PC-3 (cell line): ENCODE results near the gene TMEM184C. TPM values are rescaled to one million over a fixed set of nuclear protein-coding genes. Genes with fewer than 3 reads are reported as not detected.

ENCODE experiments used
- ATAC-seq: fragments of 200-7000 bp; cut with Tn5 transposase; 2 replicates; pipeline ENCODE4 v1.9.1; 2020; ENCODE audit warnings: mild to moderate bottlenecking, moderate library complexity
- BruUV-seq: library from RNA; stranded (reverse); fragments of 400-500 nt; replicated peaks from 2 replicates; lab custom pipeline; 2021; lab: Mats Ljungman, UMichigan
- CTCF ChIA-PET: fragments of 300-600 bp; sonication (Branson Sonifier 250); formaldehyde crosslinking; loops from one replicate; lab custom pipeline; 2022; ENCODE audit warnings: antibody characterized with exemption; lab: Charles Lee
- POLR2A ChIA-PET: fragments of 300-600 bp; sonication (Branson Sonifier 250); formaldehyde crosslinking; loops from one replicate; lab custom pipeline; 2022; ENCODE audit warnings: antibody characterized with exemption; ENCODE audit not compliant: unreplicated experiment; lab: Charles Lee
- DNase-seq: peaks from one replicate; pipeline ENCODE4 v3.0.0-alpha.2; 2015
- H2AFZ ChIP-seq: fragments of 300-600 bp; sonication (generic); 2 replicates; pipeline ENCODE4 v1.6.0; 2016; ENCODE audit warnings: antibody characterized with exemption, low read length
- H3F3A ChIP-seq: fragments of 300-600 bp; sonication (generic); one replicate; pipeline ENCODE4 v1.6.0; 2017; ENCODE audit warnings: antibody characterized with exemption, low read length, control low read depth, mild to moderate bottlenecking; ENCODE audit not compliant: unreplicated experiment
- H3K27ac ChIP-seq: fragments of 300-600 bp; sonication (generic); 2 replicates; pipeline ENCODE4 v1.5.1; 2016; ENCODE audit warnings: mild to moderate bottlenecking, low read length
- H3K27me3 ChIP-seq: fragments of 300-600 bp; sonication (generic); 2 replicates; pipeline ENCODE4 v1.6.1; 2016; ENCODE audit warnings: low read length, mixed read lengths
- H3K36me3 ChIP-seq: fragments of 300-600 bp; sonication (generic); 2 replicates; pipeline ENCODE4 v1.6.1; 2016; ENCODE audit warnings: low read depth, mixed run types, low read length, mixed read lengths
- H3K4me1 ChIP-seq: fragments of 300-600 bp; sonication (generic); 2 replicates; pipeline ENCODE4 v1.5.1; 2016; ENCODE audit warnings: low read length; ENCODE audit not compliant: insufficient read depth
- H3K4me2 ChIP-seq: fragments of 300-600 bp; sonication (generic); 2 replicates; pipeline ENCODE4 v1.6.0; 2016; ENCODE audit warnings: low read length
- H3K4me3 ChIP-seq: fragments of 300-600 bp; sonication (generic); 2 replicates; pipeline ENCODE4 v1.5.1; 2016; ENCODE audit warnings: mild to moderate bottlenecking, low read length, mixed read lengths
- H3K79me2 ChIP-seq: fragments of 300-600 bp; sonication (generic); 2 replicates; pipeline ENCODE4 v1.6.1; 2017; ENCODE audit warnings: low read length, mixed read lengths
- H3K9ac ChIP-seq: fragments of 300-600 bp; sonication (generic); 2 replicates; pipeline ENCODE4 v1.6.0; 2016; ENCODE audit warnings: mild to moderate bottlenecking, low read length
- H3K9me2 ChIP-seq: fragments of 300-600 bp; sonication (generic); replicated peaks from 2 replicates; pipeline ENCODE4 v1.6.1; 2016; ENCODE audit warnings: mixed run types, low read length, mixed read lengths
- H3K9me3 ChIP-seq: fragments of 300-600 bp; sonication (generic); 2 replicates; pipeline ENCODE4 v1.6.1; 2016; ENCODE audit warnings: low read length, mixed read lengths
- H4K20me1 ChIP-seq: fragments of 300-600 bp; sonication (generic); 2 replicates; pipeline ENCODE4 v1.6.1; 2016; ENCODE audit warnings: low read length, mixed read lengths
- EZH2 ChIP-seq: fragments of 300-600 bp; sonication (generic); IDR thresholded peaks from one replicate; pipeline ENCODE4 v1.6.1; 2017; ENCODE audit warnings: antibody characterized with exemption, mild to moderate bottlenecking, low read length; ENCODE audit not compliant: unreplicated experiment
- EZH2phosphoT487 ChIP-seq: fragments of 300-600 bp; sonication (generic); IDR thresholded peaks from 2 replicates; pipeline ENCODE4 v1.6.1; 2018; ENCODE audit warnings: mild to moderate bottlenecking, antibody characterized with exemption, low read length, borderline replicate concordance
- intact Hi-C: fragments of 100-400 bp; cut with micrococcal nuclease; formaldehyde crosslinking; loops from 2 replicates; pipeline ENCODE4 v1.9.0; 2023
- total RNA-seq: library from RNA; depleted of rRNA; stranded (reverse); fragments of >200 nt; gene quantifications from 2 replicates; pipeline ENCODE4 v1.2.3, GENCODE V29; 2014
- TF ChIP-seq, protein P1 (sequence below): fragments of 300-600 bp; sonication (generic); conservative IDR thresholded peaks from 2 replicates; pipeline ENCODE4 v1.5.1; 2017; ENCODE audit warnings: antibody characterized with exemption, low read depth, mild to moderate bottlenecking, low read length

Gene TMEM184C
- total RNA-seq, 1 experiment from 2014 or later: 17.5 TPM

DNA sequence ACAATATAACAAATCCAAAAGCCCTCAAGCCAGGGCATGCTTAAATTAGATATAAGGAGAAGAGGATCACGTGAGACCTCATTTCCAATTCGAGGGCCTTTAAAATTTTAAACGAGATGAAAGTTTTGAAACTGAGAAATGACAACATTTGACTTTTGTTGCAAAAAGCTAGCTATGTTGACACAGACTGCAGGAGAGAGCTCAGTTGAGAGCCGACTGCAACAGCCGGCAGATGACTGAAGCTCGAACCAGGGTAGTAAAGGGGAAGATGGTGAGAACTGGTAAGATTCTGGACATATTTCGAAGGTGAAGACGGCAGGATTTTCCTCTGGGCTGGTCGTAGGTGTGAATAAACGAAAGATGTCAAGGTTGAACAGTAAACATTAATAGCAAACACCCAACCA is 66.0 kb downstream of the TMEM184C start:
- H3K27ac ChIP-seq: peak overlapping the region; percentile 65; the same call in 1 of the 2 replicates
- no peaks in the 10 kb centered on the region for H4K20me1 ChIP-seq
- ATAC-seq: peak; percentile 31; the same call in 1 of the 2 replicates
- no peaks in the 10 kb centered on the region for H3K36me3 ChIP-seq
- peaks cover 10% of the 10 kb centered on the region; the same call in 1 of the 2 replicates for H3K4me1 ChIP-seq
- peak overlapping the region; percentile 94 for H3K9ac ChIP-seq
- BruUV-seq: TSS peak; percentile 61
- H3K9me2 ChIP-seq: no peaks in the 10 kb centered on the region
- DNase-seq: peak; percentile 8
- H2AFZ ChIP-seq: peak overlapping the region; percentile 94
- no peaks in the 10 kb centered on the region for H3F3A ChIP-seq
- ChIA-PET CTCF (interaction anchor here (1.0 kb wide), 1 partner anchor 184 kb away, joined by 7 read pairs; no protein-coding TSS in a partner anchor), POLR2A (interaction anchor here (0.6 kb wide), 1 partner anchor 86 kb away, joined by 4 read pairs; no protein-coding TSS in a partner anchor)
- H3K4me3 ChIP-seq: peak overlapping the region; percentile 93
- peaks cover 25% of the 10 kb centered on the region for H3K79me2 ChIP-seq
- H3K9me3 ChIP-seq: no peaks in the 10 kb centered on the region
- H3K4me2 ChIP-seq: peak overlapping the region; percentile 97
- TF ChIP-seq EZH2phosphoT487 (no peak), EZH2 (no peak)
- TF ChIP-seq, protein P1, sequence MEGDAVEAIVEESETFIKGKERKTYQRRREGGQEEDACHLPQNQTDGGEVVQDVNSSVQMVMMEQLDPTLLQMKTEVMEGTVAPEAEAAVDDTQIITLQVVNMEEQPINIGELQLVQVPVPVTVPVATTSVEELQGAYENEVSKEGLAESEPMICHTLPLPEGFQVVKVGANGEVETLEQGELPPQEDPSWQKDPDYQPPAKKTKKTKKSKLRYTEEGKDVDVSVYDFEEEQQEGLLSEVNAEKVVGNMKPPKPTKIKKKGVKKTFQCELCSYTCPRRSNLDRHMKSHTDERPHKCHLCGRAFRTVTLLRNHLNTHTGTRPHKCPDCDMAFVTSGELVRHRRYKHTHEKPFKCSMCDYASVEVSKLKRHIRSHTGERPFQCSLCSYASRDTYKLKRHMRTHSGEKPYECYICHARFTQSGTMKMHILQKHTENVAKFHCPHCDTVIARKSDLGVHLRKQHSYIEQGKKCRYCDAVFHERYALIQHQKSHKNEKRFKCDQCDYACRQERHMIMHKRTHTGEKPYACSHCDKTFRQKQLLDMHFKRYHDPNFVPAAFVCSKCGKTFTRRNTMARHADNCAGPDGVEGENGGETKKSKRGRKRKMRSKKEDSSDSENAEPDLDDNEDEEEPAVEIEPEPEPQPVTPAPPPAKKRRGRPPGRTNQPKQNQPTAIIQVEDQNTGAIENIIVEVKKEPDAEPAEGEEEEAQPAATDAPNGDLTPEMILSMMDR: no peak
- no peaks in the 10 kb centered on the region for H3K27me3 ChIP-seq
- intact Hi-C loops: loop anchor here (5.0 kb wide), 1 partner anchor 66 kb away; the partner anchor contains the start of gene TMEM184C

DNA sequence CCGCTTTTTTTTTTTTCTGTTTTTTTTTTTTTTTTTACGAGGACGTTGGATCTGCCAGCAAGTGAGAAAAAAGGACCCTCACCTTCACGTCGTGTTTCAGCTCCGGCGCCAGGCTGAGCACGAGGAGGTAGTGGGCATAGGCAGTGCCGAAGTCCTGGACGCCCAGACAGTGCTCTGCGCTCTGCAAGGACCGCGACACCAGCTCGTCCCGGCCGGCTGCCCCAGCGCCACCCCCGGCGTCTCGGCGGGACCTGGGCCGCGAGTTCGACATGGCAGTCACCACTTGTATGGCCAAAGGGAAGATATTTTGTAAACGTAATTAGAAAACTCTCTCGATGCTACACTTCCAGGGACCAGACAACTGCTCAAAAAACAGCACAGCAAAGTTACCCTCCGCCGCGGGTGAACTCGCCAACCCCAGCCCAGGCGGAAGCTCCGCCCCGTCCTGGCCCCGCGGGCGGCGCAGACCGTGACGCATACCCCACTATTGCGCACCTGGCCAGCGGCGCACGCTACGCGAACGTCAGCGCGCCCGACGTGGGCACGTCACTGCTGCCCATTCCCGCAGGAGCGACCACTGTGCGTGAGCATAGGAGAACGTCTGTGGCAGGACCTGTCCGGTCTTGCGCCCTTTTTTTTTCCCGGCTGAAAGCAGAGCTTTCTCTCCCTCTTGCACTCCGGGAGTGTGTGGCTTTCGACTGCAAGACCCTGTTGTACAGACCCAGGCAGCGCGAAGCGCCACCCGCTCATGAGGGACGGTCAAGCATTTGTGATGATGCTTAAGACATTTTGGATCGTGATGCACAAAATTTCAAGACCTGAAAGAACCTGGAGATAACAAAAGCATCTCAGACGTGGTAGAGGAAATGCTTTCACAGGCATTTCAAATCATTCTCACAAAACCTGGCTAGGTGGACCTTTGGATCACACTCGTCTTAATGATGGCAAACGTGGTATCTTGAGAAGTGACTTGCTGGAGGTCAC is 66.8 kb downstream of the TMEM184C start, which contains the start of gene PRMT9:
TSS of gene PRMT9 (minus strand) at position 447 of the 984 bp plus-strand sequence. CDS start at position 271, 176 bp downstream.
- Histone ChIP-seq H3K4me2 (peak within 1 kb of the TSS; percentile 97), H3F3A (no peaks in the 10 kb centered on the region), H3K9ac (peak within 1 kb of the TSS; percentile 94), H3K4me3 (peak within 1 kb of the TSS; percentile 93), H4K20me1 (no peaks in the 10 kb centered on the region), H3K9me2 (no peaks in the 10 kb centered on the region), H3K27ac (peak within 1 kb of the TSS; percentile 65), H3K4me1 (peaks cover 10% of the 10 kb centered on the region; the same call in 1 of the 2 replicates), H3K9me3 (no peaks in the 10 kb centered on the region), H3K27me3 (no peaks in the 10 kb centered on the region), H3K36me3 (no peaks in the 10 kb centered on the region), H2AFZ (peak within 1 kb of the TSS; percentile 94), H3K79me2 (peaks cover 21% of the 10 kb centered on the region)
- ATAC-seq (peak; percentile 97), DNase-seq (peak; percentile 87)
- ChIA-PET CTCF (interaction anchor here (1.0 kb wide), 1 partner anchor 183 kb away, joined by 7 read pairs; no protein-coding TSS in a partner anchor), POLR2A (interaction anchor here (0.6 kb wide), 3 partner anchors 87 to 526 kb away, joined by 3 to 4 read pairs (median 4); no protein-coding TSS in a partner anchor)
- TSS peak; percentile 97 for BruUV-seq
- intact Hi-C loops: loop anchor here (5.0 kb wide), 1 partner anchor 67 kb away; the partner anchor contains the start of gene TMEM184C
- TF ChIP-seq EZH2phosphoT487 (no peak), EZH2 (no peak)
- TF ChIP-seq, protein P1: no peak
